ENCODE measurements around the gene PROK2. TPM values are rescaled to one million over a fixed set of nuclear protein-coding genes. Genes with fewer than 3 reads are reported as not detected.

The PROK2 gene
- total RNA-seq, 3 donors from 2014 or later (not counting 1 experiment from before 2014, with no cell fraction given), result 0.54 to 8.7 TPM; not detected in 1

GRCh38 chr3:71732637-71733036 is 52.3 kb downstream of the PROK2 start:
- H3K27me3 ChIP-seq (ENCODE audit: control insufficient read depth, insufficient read depth, low read length), result no peaks in the 10 kb centered on the region
- no peak overlapping the region for H3K27ac ChIP-seq (ENCODE audit: low read length)
- DNase-seq (no peak), ATAC-seq (no peak)
- TF ChIP-seq CTCF (IDR thresholded peaks at IDR 0.05), result no peak
- H3K9me3 ChIP-seq (ENCODE audit: control insufficient read depth, insufficient read depth, low read length), result no peaks in the 10 kb centered on the region
- WGBS (ENCODE audit: insufficient coverage), result 88% methylated on average over 4 of the region's 4 CpGs
- peaks cover 12 to 17% of the 10 kb centered on the region in 2 donors for H3K27me3 Mint-ChIP-seq (ENCODE audit: low read depth in 2 of 2)
- H3K36me3 ChIP-seq (ENCODE audit: control insufficient read depth, insufficient read depth, low read length), result no peaks in the 10 kb centered on the region
- H3K9me3 Mint-ChIP-seq, result peaks cover 0 to 2% of the 10 kb centered on the region in 2 donors
- H3K4me3 ChIP-seq (ENCODE audit: low read length), result no peak overlapping the region
- H3K4me1 Mint-ChIP-seq, result peaks cover 7 to 11% of the 10 kb centered on the region in 2 donors
- H3K4me1 ChIP-seq (ENCODE audit: control insufficient read depth, insufficient read depth, low read length), result peaks cover 13% of the 10 kb centered on the region
- peaks cover 7% of the 10 kb centered on the region for H3K36me3 Mint-ChIP-seq
- no peak overlapping the region for H3K4me3 Mint-ChIP-seq
- no peak overlapping the region for H3K27ac Mint-ChIP-seq
- intact Hi-C loops (cut with micrococcal nuclease), result no loop called here

- TF ChIP-seq CTCF (IDR thresholded peaks at IDR 0.05), result no peak
- H3K9me3 Mint-ChIP-seq, result no peaks in the 10 kb centered on the region
- no peaks in the 10 kb centered on the region for H3K36me3 ChIP-seq (ENCODE audit: control insufficient read depth, insufficient read depth, low read length)
- no peak overlapping the region for H3K27ac ChIP-seq (ENCODE audit: low read length)
- intact Hi-C loops (cut with micrococcal nuclease), result loop anchor here (10.0 kb wide), 2 partner anchors 376 to 716 kb away; partner anchors contain the start of gene RYBP
- no peak overlapping the region for H3K4me3 Mint-ChIP-seq
- peaks cover 27% of the 10 kb centered on the region for H3K4me1 ChIP-seq (ENCODE audit: control insufficient read depth, insufficient read depth, low read length)
- peaks cover 6% of the 10 kb centered on the region for H3K36me3 Mint-ChIP-seq
- H3K4me3 ChIP-seq (ENCODE audit: low read length), result no peak overlapping the region
- H3K27me3 ChIP-seq (ENCODE audit: control insufficient read depth, insufficient read depth, low read length), result no peaks in the 10 kb centered on the region
- H3K27ac Mint-ChIP-seq, result no peak overlapping the region
- 89% methylated on average over 3 of the region's 4 CpGs for WGBS (ENCODE audit: insufficient coverage)
- DNase-seq, result peak in 1 of 2 donors; percentile 61
- ATAC-seq, result no peak
- H3K9me3 ChIP-seq (ENCODE audit: control insufficient read depth, insufficient read depth, low read length), result no peaks in the 10 kb centered on the region
- peaks cover 26 to 34% of the 10 kb centered on the region in 2 donors for H3K4me1 Mint-ChIP-seq
- H3K27me3 Mint-ChIP-seq (ENCODE audit: low read depth in 2 of 2), result no peaks in the 10 kb centered on the region
These were observed 56.2 kb downstream of the PROK2 start for GRCh38 chr3:71728632-71729342.

GRCh38 chr3:71726146-71726545 is 58.8 kb downstream of the PROK2 start:
- 38% methylated on average over 8 of the region's 8 CpGs for WGBS (ENCODE audit: insufficient coverage)
- Histone ChIP-seq H3K27me3 (ENCODE audit: control insufficient read depth, insufficient read depth, low read length) (no peaks in the 10 kb centered on the region), H3K27ac (ENCODE audit: low read length) (peak overlapping the region; percentile 72), H3K4me1 (ENCODE audit: control insufficient read depth, insufficient read depth, low read length) (peaks cover 47% of the 10 kb centered on the region), H3K36me3 (ENCODE audit: control insufficient read depth, insufficient read depth, low read length) (no peaks in the 10 kb centered on the region), H3K9me3 (ENCODE audit: control insufficient read depth, insufficient read depth, low read length) (no peaks in the 10 kb centered on the region), H3K4me3 (ENCODE audit: low read length) (peak overlapping the region; percentile 49)
- Mint-ChIP-seq H3K9me3 (no peaks in the 10 kb centered on the region), H3K4me1 (peaks cover 53 to 60% of the 10 kb centered on the region in 2 donors), H3K4me3 (peak overlapping the region; percentile 89), H3K27ac (peak overlapping the region; percentile 74 to 95), H3K36me3 (peaks cover 8% of the 10 kb centered on the region), H3K27me3 (ENCODE audit: low read depth in 2 of 2) (no peaks in the 10 kb centered on the region)
- peak in 1 of 2 donors; percentile 82 for DNase-seq
- intact Hi-C loops (cut with micrococcal nuclease), result loop anchor here (10.0 kb wide), 2 partner anchors 379 to 719 kb away; partner anchors contain the start of gene RYBP
- ATAC-seq, result peak in 1 of 3 donors; percentile 18
- TF ChIP-seq CTCF (IDR thresholded peaks at IDR 0.05), result no peak
